ENCODE measurements around the gene STING1. TPM values are rescaled to one million over a fixed set of nuclear protein-coding genes. Genes with fewer than 3 reads are reported as not detected.

STING1 gene
- polyA plus RNA-seq, 1 donor from 2014 or later: 0.12 TPM

DNA sequence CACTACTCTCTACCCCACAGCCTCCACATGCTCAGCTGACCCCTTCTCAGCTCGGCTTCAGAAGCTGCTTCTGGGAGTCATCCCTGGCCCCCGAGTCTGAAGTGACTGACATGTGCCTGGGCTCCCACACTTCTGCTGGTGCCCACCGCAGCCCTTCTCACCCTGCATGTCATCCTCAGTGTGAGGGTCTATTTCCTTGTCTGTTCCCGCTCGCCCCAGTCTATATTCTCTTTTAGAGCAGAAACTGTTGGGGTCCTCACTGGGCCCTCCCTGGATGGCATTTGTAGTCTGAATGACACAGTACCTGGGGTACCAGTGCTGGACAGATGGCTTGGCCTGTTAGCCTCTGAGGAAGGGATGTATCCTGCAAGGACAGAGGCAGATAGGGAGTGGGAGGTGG is 25.3 kb downstream of the STING1 start:
- Histone ChIP-seq H3K4me2 (ENCODE audit: low read length) (no peak overlapping the region), H3K4me3 (ENCODE audit: low read length) (no peak overlapping the region), H3K9me2 (ENCODE audit: insufficient read depth, low read length) (no peaks in the 10 kb centered on the region), H3K27ac (ENCODE audit: low read length) (no peak overlapping the region), H3K79me2 (replicated peaks; ENCODE audit: insufficient read depth, low read length) (no peaks in the 10 kb centered on the region), H3K9ac (ENCODE audit: low read length) (no peak overlapping the region), H4K20me1 (ENCODE audit: insufficient read depth) (no peaks in the 10 kb centered on the region), H3F3A (ENCODE audit: insufficient read depth, low read length, poor library complexity, severe bottlenecking) (no peaks in the 10 kb centered on the region), H3K36me3 (ENCODE audit: insufficient read depth, low read length) (no peaks in the 10 kb centered on the region), H3K27me3 (ENCODE audit: insufficient read depth, low read depth, low read length) (no peaks in the 10 kb centered on the region), H3K9me3 (ENCODE audit: low read length) (no peaks in the 10 kb centered on the region), H2AFZ (ENCODE audit: low read depth, low read length) (no peak overlapping the region)
- TF ChIP-seq EP300 (conservative IDR thresholded peaks at IDR 0.05; ENCODE audit: poor library complexity, severe bottlenecking) (no peak), POLR2AphosphoS5 (IDR thresholded peaks at IDR 0.05) (no peak), CTCF (IDR thresholded peaks at IDR 0.05; ENCODE audit: poor library complexity, severe bottlenecking) (no peak), RAD21 (conservative IDR thresholded peaks at IDR 0.05) (no peak), EZH2 (IDR thresholded peaks at IDR 0.05; ENCODE audit: borderline replicate concordance, insufficient read depth, low read length, poor library complexity, severe bottlenecking) (no peak), SMC3 (conservative IDR thresholded peaks at IDR 0.05; ENCODE audit: poor library complexity) (no peak), MXI1 (conservative IDR thresholded peaks at IDR 0.05; ENCODE audit: poor library complexity, severe bottlenecking) (no peak), TAF1 (IDR thresholded peaks at IDR 0.05; ENCODE audit: low read depth) (no peak)
- TF ChIP-seq, protein P1, sequence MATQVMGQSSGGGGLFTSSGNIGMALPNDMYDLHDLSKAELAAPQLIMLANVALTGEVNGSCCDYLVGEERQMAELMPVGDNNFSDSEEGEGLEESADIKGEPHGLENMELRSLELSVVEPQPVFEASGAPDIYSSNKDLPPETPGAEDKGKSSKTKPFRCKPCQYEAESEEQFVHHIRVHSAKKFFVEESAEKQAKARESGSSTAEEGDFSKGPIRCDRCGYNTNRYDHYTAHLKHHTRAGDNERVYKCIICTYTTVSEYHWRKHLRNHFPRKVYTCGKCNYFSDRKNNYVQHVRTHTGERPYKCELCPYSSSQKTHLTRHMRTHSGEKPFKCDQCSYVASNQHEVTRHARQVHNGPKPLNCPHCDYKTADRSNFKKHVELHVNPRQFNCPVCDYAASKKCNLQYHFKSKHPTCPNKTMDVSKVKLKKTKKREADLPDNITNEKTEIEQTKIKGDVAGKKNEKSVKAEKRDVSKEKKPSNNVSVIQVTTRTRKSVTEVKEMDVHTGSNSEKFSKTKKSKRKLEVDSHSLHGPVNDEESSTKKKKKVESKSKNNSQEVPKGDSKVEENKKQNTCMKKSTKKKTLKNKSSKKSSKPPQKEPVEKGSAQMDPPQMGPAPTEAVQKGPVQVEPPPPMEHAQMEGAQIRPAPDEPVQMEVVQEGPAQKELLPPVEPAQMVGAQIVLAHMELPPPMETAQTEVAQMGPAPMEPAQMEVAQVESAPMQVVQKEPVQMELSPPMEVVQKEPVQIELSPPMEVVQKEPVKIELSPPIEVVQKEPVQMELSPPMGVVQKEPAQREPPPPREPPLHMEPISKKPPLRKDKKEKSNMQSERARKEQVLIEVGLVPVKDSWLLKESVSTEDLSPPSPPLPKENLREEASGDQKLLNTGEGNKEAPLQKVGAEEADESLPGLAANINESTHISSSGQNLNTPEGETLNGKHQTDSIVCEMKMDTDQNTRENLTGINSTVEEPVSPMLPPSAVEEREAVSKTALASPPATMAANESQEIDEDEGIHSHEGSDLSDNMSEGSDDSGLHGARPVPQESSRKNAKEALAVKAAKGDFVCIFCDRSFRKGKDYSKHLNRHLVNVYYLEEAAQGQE (IDR thresholded peaks at IDR 0.05; ENCODE audit: borderline replicate concordance): no peak

GRCh38 chr5:139456776-139457175 is 25.8 kb downstream of the STING1 start:
- H3K4me3 ChIP-seq (ENCODE audit: low read length): no peak overlapping the region
- no peaks in the 10 kb centered on the region for H3K36me3 ChIP-seq (ENCODE audit: insufficient read depth, low read length)
- no peak overlapping the region for H3K27ac ChIP-seq (ENCODE audit: low read length)
- no peak overlapping the region for H2AFZ ChIP-seq (ENCODE audit: low read depth, low read length)
- no peaks in the 10 kb centered on the region for H4K20me1 ChIP-seq (ENCODE audit: insufficient read depth)
- no peak overlapping the region for H3K9ac ChIP-seq (ENCODE audit: low read length)
- no peaks in the 10 kb centered on the region for H3K27me3 ChIP-seq (ENCODE audit: insufficient read depth, low read depth, low read length)
- H3K4me2 ChIP-seq (ENCODE audit: low read length): no peak overlapping the region
- H3K9me3 ChIP-seq (ENCODE audit: low read length): no peaks in the 10 kb centered on the region
- no peaks in the 10 kb centered on the region for H3K79me2 ChIP-seq (replicated peaks; ENCODE audit: insufficient read depth, low read length)
- no peaks in the 10 kb centered on the region for H3F3A ChIP-seq (ENCODE audit: insufficient read depth, low read length, poor library complexity, severe bottlenecking)
- TF ChIP-seq MXI1 (conservative IDR thresholded peaks at IDR 0.05; ENCODE audit: poor library complexity, severe bottlenecking) (no peak), RAD21 (conservative IDR thresholded peaks at IDR 0.05) (no peak), POLR2AphosphoS5 (IDR thresholded peaks at IDR 0.05) (no peak), CTCF (IDR thresholded peaks at IDR 0.05; ENCODE audit: poor library complexity, severe bottlenecking) (no peak), TAF1 (IDR thresholded peaks at IDR 0.05; ENCODE audit: low read depth) (no peak), EZH2 (IDR thresholded peaks at IDR 0.05; ENCODE audit: borderline replicate concordance, insufficient read depth, low read length, poor library complexity, severe bottlenecking) (no peak), EP300 (conservative IDR thresholded peaks at IDR 0.05; ENCODE audit: poor library complexity, severe bottlenecking) (no peak), SMC3 (conservative IDR thresholded peaks at IDR 0.05; ENCODE audit: poor library complexity) (no peak)
- TF ChIP-seq, protein P1 (IDR thresholded peaks at IDR 0.05; ENCODE audit: borderline replicate concordance): no peak
- H3K9me2 ChIP-seq (ENCODE audit: insufficient read depth, low read length): no peaks in the 10 kb centered on the region
